ENCODE results near the gene ITGA8. TPM values are rescaled to one million over a fixed set of nuclear protein-coding genes. Genes with fewer than 3 reads are reported as not detected.

ITGA8 gene
- total RNA-seq, 1 experiment from 2014 or later: not detected

DNA sequence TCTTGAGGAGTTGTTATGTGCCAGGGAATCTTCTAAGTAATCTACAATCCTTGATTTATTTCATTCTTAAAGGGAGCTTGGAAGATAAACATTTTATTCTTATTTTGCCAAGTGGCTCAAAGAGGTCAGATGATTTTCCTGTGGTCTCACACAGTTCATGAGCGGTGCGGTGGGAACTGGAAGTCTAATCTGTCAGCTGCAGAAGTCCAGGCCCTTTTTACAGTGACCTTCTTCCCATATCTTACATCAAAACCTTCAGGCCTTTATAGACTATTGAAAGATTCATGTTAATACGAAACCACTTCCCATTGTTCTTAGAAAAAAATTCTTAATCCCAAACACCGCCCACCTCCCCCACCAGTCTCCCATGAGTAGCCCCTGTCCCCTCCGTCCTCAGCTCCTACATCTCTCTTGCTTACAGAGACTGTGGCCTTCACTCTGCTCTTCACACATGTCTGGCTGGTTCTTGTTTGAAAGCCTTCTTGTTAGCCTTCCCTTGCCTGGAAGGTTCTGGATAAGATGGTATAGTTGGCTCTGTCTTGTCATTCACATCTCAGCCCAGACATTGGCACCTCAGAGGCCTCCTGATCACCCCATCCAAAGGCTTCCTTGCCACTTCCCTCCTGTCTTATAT lies 61.5 kb downstream of the ITGA8 start:
- ChIA-PET POLR2A (ENCODE audit: low non-redundant PET) (no interaction called here), CTCF (no interaction called here)
- no peak overlapping the region for H3K4me3 ChIP-seq (ENCODE audit: low read depth, low read length, poor library complexity, severe bottlenecking)
- DNase-seq (ENCODE audit: low spot score): no peak
- H3K4me1 ChIP-seq (ENCODE audit: insufficient read depth, low read length, poor library complexity, severe bottlenecking): no peaks in the 10 kb centered on the region
- H3K36me3 ChIP-seq (ENCODE audit: insufficient read depth, low read length, poor library complexity, severe bottlenecking): no peaks in the 10 kb centered on the region
- intact Hi-C loops (cut with micrococcal nuclease; ENCODE audit: unreplicated experiment): no loop called here
- H3K27me3 ChIP-seq (replicated peaks; ENCODE audit: insufficient read depth, low read depth, low read length, poor library complexity): no peaks in the 10 kb centered on the region
- BruUV-seq (replicated peaks): no TSS peak
- TF ChIP-seq, protein P1, sequence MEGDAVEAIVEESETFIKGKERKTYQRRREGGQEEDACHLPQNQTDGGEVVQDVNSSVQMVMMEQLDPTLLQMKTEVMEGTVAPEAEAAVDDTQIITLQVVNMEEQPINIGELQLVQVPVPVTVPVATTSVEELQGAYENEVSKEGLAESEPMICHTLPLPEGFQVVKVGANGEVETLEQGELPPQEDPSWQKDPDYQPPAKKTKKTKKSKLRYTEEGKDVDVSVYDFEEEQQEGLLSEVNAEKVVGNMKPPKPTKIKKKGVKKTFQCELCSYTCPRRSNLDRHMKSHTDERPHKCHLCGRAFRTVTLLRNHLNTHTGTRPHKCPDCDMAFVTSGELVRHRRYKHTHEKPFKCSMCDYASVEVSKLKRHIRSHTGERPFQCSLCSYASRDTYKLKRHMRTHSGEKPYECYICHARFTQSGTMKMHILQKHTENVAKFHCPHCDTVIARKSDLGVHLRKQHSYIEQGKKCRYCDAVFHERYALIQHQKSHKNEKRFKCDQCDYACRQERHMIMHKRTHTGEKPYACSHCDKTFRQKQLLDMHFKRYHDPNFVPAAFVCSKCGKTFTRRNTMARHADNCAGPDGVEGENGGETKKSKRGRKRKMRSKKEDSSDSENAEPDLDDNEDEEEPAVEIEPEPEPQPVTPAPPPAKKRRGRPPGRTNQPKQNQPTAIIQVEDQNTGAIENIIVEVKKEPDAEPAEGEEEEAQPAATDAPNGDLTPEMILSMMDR (conservative IDR thresholded peaks at IDR 0.05; ENCODE audit: low read depth, low read length): no peak
- no peak for TF ChIP-seq EZH2 (IDR thresholded peaks at IDR 0.05; ENCODE audit: borderline replicate concordance, low read depth, low read length, poor library complexity, severe bottlenecking)
- no peak overlapping the region for H3K27ac ChIP-seq (ENCODE audit: low read depth, low read length, poor library complexity, severe bottlenecking)
- no peaks in the 10 kb centered on the region for H3K9me3 ChIP-seq (ENCODE audit: low read depth, low read length, poor library complexity, severe bottlenecking)

DNA sequence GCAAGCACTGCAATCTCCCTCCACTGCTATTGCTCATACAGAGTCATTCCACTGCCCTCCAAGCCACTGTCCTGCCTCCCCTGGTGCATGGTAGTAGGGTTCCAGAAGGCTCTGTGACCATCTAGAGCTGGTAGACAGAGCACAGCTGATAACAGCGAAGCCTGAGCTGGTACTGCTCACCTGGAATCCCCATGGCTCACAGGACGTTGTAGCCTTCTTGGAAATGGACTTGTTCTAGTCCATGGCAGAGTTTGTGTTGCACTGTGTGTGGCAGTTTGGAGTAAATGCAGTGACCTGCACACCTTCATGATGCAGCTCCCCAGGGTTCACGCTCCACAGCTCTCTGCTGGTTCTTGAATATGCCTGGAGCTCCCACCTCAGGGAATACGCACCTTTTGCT lies 67.0 kb downstream of the ITGA8 start:
- ChIA-PET CTCF (no interaction called here), POLR2A (ENCODE audit: low non-redundant PET) (no interaction called here)
- H3K27ac ChIP-seq (ENCODE audit: low read depth, low read length, poor library complexity, severe bottlenecking): no peak overlapping the region
- intact Hi-C loops (cut with micrococcal nuclease; ENCODE audit: unreplicated experiment): no loop called here
- no peak for DNase-seq (ENCODE audit: low spot score)
- no peaks in the 10 kb centered on the region for H3K9me3 ChIP-seq (ENCODE audit: low read depth, low read length, poor library complexity, severe bottlenecking)
- BruUV-seq (replicated peaks): no TSS peak
- H3K27me3 ChIP-seq (replicated peaks; ENCODE audit: insufficient read depth, low read depth, low read length, poor library complexity): no peaks in the 10 kb centered on the region
- TF ChIP-seq, protein P1 (conservative IDR thresholded peaks at IDR 0.05; ENCODE audit: low read depth, low read length): no peak
- TF ChIP-seq EZH2 (IDR thresholded peaks at IDR 0.05; ENCODE audit: borderline replicate concordance, low read depth, low read length, poor library complexity, severe bottlenecking): no peak
- H3K4me1 ChIP-seq (ENCODE audit: insufficient read depth, low read length, poor library complexity, severe bottlenecking): no peaks in the 10 kb centered on the region
- H3K36me3 ChIP-seq (ENCODE audit: insufficient read depth, low read length, poor library complexity, severe bottlenecking): no peaks in the 10 kb centered on the region
- no peak overlapping the region for H3K4me3 ChIP-seq (ENCODE audit: low read depth, low read length, poor library complexity, severe bottlenecking)

DNA sequence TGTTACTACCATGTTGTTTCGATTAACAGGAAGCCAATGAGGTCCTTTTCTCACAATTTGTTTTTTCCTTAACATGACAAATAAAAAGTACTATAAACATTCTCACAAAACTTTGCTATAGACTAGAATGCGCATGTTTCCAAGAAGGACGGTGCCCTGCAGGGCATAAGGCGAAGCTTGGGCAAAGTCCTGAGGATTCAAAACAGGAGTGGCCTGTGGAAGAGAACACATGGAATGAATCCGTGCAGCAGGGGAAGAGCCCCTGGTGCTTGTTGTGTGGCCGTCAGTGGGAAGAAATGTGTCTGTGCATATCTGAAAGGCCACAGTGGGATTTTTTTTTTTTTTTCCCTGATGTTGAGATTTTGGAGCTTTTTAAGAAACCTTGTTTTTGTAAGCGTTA lies 67.6 kb downstream of the ITGA8 start:
- POLR2A ChIA-PET (ENCODE audit: low non-redundant PET): no interaction called here
- Histone ChIP-seq H3K27me3 (replicated peaks; ENCODE audit: insufficient read depth, low read depth, low read length, poor library complexity) (no peaks in the 10 kb centered on the region), H3K4me3 (ENCODE audit: low read depth, low read length, poor library complexity, severe bottlenecking) (no peak overlapping the region), H3K27ac (ENCODE audit: low read depth, low read length, poor library complexity, severe bottlenecking) (no peak overlapping the region), H3K4me1 (ENCODE audit: insufficient read depth, low read length, poor library complexity, severe bottlenecking) (no peaks in the 10 kb centered on the region), H3K9me3 (ENCODE audit: low read depth, low read length, poor library complexity, severe bottlenecking) (no peaks in the 10 kb centered on the region), H3K36me3 (ENCODE audit: insufficient read depth, low read length, poor library complexity, severe bottlenecking) (no peaks in the 10 kb centered on the region)
- no peak for DNase-seq (ENCODE audit: low spot score)
- intact Hi-C loops (cut with micrococcal nuclease; ENCODE audit: unreplicated experiment): no loop called here
- TF ChIP-seq, protein P1 (conservative IDR thresholded peaks at IDR 0.05; ENCODE audit: low read depth, low read length): no peak
- TF ChIP-seq EZH2 (IDR thresholded peaks at IDR 0.05; ENCODE audit: borderline replicate concordance, low read depth, low read length, poor library complexity, severe bottlenecking): no peak
- no TSS peak for BruUV-seq (replicated peaks)
- CTCF ChIA-PET: no interaction called here
